GM19438 (cell line): Measurements from ENCODE around the gene BRF1.

Experiments used
- ATAC-seq: cut with Tn5 transposase; IDR thresholded peaks from one replicate; pipeline ENCODE4 v1.9.1; 2021; ENCODE audit warnings: low read depth; ENCODE audit not compliant: unreplicated experiment

Gene BRF1

GRCh38 chr14:105213361-105213760, 87.4 kb downstream of the BRF1 start:
- ATAC-seq: no peak

- ATAC-seq: no peak
Observed at GRCh38 chr14:105212541-105213300, 88.1 kb downstream of the BRF1 start.

DNA sequence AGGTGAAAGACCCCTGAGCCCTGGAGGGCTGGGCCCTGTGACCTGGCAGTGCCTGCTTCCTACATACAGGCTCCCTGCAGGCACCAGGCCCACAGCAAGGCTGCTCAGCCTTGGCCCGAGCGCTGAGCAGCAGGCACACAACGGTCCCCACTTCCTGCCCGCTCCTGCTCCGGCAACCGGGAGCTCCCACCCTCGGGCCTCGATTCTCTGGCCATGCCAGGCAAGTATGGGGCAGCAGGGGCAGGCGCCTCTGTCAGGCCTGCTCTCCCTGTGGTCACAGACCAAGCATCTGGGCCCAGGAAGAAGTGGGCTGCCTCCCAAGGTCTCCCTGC, 89.1 kb downstream of the BRF1 start:
- ATAC-seq: no peak

GRCh38 chr14:105211086-105211757, 89.6 kb downstream of the BRF1 start:
- ATAC-seq: no peak

- no peak for ATAC-seq
Observed at GRCh38 chr14:105210266-105211025, 90.4 kb downstream of the BRF1 start.

DNA sequence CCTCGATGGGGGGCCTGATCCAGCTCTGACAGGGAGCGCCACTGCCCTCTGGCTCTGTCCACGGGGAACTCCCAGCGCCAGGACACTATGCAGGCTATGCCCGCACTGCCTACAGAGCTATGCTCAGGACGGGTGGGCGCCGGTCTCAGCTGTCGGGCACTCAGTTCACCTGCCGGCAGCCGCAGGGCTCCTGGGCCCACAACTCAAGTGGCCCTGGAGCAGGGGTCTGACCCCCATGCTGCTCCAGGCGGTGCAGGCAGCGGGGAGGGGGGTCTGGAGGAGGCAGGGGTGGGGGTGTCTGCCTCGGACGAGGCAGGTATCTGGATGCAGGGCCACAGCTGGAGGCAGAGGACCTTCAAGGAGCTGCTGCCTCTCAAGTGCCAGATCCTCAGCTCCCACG, 91.2 kb downstream of the BRF1 start:
- no peak for ATAC-seq

DNA sequence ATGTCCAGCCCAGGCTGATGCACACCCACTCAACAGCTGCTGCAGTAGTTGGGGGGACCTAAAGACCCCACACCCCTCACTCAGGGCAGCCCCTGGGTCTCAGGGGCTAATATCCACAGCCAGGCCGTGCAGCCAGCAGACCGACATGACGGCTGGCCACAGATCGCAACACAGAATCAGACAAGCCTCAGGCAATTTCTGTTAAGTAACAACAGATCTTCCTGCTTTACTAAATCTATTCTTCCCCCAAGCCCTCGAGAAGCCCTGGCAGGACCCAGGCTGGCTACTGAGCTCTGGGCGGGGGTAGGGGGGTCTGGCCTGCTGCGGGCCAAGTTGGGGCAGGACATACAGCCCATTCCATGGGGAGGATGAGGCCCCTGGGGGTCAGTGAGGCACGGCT, 91.7 kb downstream of the BRF1 start:
- no peak for ATAC-seq

GRCh38 chr14:105208738-105209075, 92.1 kb downstream of the BRF1 start:
- no peak for ATAC-seq

DNA sequence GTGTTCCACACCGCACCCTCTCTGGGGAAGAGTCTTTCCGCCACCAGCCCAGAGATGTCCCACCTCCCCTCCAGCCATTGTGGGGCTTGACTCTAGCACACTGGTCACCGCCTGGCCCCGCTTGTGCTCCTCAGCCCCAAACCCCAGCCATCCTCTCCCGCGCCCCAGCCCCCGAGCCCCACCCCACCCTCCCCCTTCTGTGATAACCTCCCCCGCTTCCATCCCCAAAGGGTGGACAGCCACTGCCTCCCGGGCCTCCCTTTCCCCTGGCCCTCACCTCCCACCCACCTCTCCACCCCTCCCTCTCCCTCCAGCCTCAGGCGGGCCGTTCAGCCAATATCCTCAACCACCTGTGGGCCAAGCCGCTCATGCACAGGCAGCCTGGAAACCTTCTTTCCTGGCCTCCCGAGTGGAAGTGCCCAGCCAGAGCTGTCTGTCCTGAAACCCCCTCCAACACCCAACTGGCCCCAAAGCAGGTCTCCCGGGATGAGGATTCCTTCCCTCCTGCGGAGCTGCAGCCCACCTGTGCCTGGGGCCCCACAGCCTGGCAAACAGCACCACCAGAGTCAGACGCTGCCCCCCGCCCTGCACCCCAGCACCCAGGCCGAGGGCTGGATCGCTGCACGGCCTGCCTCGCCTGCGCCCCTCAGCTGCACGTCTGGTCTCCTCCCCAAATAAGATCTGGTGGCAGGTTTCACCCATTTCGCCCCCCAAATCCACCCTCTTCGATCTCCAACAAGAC, 92.6 kb downstream of the BRF1 start:
- ATAC-seq: no peak

DNA sequence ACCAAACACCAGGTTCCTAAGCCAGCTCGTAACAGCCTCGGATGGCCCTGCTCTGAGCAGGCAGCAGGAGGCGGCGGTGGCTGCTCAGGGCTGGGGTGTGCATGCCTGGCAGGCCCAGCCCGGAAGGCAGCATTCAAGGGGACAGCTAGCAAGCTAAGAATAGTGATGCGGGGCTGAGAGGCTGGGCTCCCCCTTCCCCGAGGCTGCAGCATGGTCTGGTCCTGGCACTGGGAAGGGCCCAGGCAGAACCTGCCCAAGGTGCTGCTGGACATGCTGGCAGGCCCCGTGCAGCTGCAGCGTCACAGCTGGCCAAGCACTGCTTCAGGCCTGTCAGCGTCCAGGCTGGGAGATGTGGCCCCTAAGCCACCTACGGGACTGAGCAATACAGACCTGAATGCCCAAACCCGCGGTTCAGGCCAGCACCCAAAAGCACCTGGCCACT, 93.3 kb downstream of the BRF1 start:
- ATAC-seq: no peak

DNA sequence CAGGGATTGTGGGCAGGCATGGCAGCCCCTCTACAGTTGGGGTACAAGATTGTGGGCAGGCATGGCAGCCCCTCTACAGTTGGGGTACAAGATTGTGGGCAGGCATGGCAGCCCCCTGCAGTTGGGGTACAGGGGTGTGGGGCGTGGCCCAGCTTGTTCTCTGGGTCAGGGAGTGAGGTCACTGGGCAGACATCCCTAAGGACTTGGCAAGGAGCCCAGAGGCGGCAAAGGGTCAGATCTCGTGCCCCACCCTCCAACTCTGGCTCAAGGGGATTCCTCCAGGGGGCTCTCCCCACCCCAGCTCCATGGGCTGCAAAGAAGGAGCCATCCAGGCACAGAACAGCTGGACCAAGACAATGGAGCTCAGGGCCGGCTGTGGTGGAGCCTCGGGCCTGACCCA, 93.9 kb downstream of the BRF1 start:
- ATAC-seq: no peak

- no peak for ATAC-seq
Observed at GRCh38 chr14:105205673-105206208, 95.1 kb downstream of the BRF1 start.

- ATAC-seq: no peak
Observed at GRCh38 chr14:105204931-105205672, 95.7 kb downstream of the BRF1 start.

DNA sequence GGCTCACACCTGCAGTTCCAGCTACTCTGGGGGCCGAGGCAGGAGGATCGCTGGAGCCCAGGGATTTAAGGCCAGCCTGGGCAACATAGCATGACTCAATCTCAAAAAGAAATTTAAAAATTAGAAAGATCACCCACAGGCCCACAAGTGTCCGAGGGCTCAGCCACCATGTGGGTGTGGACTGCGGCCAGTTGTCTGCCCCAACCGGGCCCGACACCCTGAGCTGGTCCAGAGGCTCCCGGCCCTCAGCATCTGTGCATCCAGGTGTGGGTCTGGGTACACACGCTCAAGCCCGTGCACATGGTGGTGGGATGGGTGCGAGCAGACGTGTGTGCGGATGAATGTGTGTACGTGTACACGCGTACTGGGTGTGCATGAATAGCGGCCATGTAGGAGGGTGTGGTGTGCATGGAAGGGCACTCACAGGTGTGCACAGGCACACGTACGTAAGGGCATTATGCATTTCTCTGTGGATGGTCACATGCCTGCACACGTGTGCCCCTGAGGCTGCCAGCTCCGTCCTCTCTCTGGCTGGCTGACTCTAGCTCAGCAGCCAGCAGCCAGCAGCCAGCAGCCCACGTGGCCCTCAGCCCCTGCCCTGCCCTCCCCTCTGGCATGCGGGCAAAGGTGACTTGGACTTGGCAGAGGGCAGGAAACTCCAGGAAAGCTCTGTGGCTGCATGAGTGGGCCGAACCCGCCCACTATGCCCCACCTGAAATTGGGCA, 96.4 kb downstream of the BRF1 start:
- no peak for ATAC-seq

- no peak for ATAC-seq
Observed at GRCh38 chr14:105203701-105204100, 97.1 kb downstream of the BRF1 start.

DNA sequence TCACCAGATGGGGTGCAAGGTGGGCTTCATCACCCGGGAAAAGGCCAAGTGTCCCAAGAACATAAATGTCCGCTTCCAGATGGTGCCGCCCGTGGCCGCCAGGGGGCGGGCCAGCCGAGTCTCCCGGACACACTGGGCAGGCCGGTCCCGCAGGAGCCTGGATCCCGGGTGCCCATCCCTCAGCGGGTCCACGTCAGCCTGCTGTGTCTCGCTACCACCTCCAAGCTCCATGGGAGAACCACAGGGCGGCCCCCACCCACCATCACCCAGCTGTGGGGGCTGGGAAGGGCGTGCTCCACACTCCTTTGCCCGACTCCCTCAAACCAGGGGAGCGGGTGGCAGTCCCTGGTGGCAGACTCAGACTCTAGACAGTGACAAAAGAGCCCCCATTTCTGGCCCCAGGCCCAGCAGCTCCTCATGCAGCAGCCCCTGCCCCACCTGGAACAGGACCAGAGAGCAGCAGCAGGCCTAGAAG, 97.7 kb downstream of the BRF1 start:
- ATAC-seq: no peak

GRCh38 chr14:105201925-105202513, 98.8 kb downstream of the BRF1 start:
- ATAC-seq: no peak

DNA sequence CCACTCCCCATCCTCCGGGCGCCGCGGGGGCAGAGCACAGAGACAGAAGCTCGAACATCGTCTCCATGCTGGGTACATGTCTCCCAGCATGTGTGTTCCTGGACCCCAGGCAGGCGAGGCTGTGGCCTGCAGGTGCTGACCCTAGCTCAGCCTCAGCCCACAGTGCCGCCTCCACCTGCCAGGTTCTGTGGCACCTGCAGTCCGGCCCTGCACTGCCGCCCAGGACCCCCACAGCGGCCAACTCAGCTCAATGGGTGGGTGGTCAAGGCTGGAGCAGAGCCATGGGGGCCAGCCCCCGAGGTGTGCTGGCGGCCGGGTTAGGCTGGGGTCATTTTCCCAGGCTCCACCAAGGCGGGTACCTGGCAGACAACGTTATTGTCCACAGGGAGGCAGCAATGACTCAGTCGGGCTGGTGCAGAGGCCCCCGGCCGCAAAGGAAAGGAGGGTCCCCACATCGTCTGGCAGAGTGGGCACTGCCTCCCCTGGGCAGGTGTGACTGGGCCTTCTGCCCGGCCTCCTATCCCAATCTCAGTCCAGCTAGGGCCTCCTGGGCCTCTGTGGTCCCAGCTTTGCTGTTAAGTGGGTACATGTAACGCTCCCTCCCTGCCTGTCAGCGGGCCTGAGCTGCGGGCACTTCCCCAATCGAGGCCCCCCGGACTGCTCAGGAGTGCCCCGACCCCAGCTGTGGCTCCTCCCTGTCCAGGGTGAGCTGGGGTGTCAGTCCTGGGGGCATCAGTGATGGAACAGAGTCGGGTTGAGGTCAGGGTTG, 99.5 kb downstream of the BRF1 start:
- no peak for ATAC-seq
